EL (cell line): ENCODE data around the gene ASS1.
A peak's percentile ranks its signal among the peaks of the same experiment; 100 is the strongest.

Source experiments
- DNase-seq: peaks from one replicate; pipeline ENCODE4 v3.0.0-alpha.2; 2016

The ASS1 gene

DNA sequence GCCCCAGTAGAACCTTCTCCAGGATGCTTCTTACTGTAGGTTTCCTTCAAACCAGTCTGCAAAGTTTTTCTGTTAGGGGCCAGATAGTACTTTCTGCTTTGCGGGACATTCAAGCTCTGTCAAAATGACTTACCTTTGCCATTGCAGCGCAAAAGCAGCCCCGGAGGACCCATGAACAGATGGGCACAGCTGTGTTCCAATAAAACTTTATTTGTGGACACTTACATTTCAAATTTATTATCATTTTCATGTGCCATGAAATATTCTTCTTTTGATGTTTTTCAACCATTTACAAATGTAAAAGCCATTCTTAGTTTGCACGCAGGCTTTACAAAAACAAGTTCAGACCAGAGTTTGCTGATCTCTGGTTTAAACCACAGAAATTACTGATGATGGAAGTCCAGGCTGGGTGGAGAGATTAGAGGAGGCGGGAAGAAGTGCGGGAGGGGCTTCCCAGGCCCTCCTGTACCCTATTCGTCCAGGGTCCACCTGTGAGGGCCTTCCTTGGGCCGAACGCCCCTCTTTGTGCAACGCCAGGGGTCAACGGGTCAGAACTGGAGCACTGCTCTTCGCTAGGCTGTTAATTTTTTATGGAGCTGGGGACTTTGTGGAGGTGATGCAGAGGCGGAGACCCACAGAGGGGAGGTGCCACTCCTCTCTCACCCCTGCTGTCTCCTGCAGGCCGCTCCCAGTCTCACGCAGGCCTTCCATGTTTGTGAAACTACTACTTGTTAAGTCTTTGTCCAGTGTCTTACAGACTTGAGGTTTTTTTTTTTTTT lies 7.6 kb upstream of the ASS1 start:
- DNase-seq = no peak

DNA sequence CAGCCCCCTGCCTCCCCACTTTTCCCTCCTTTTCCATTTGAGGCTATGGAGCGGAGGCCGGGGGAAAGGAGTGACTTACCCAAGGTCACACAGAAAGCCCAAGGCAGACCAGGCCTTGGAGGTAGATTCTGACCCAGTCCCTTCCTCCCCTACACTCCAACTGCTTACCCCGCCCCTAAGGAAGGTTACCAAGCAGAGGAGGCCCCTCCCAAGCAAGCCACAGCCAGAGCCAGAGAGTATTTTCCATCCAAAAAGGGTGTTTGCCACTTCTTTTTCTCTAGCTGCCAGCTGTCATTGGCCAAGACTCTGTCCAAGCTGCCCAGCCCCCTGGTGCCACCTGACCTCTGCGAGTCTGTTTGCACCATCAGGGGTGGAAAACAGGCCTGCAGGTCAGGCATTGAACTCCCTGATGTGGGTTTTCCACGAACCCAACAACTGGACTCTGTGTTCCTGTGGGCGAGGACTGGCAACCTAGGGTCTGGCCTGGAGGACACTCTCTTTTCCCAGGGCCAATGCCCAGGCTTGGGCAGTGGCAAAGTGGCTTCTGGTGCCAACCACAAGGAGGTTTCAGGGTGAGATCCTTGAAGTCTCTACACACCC lies 6.3 kb upstream of the ASS1 start:
- no peak for DNase-seq

DNA sequence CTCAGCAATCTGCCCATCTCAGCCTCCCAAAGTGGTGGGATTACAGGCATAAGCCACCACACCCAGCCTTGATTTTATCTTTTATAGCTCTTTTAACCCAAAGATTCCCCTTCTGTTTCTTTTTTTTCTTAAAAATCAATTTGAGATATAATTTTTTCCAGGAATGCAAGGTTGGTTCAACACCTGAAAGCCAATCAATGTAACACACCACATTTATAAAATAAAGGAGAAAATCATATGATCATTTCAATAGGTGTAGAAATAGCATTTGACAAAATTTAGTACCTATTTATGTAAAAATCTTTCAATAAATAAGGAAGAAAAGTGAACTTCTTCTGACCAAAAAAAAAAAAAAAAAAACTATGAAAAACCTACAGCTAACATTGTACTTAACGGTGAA lies 3.7 kb upstream of the ASS1 start:
- no peak for DNase-seq

DNA sequence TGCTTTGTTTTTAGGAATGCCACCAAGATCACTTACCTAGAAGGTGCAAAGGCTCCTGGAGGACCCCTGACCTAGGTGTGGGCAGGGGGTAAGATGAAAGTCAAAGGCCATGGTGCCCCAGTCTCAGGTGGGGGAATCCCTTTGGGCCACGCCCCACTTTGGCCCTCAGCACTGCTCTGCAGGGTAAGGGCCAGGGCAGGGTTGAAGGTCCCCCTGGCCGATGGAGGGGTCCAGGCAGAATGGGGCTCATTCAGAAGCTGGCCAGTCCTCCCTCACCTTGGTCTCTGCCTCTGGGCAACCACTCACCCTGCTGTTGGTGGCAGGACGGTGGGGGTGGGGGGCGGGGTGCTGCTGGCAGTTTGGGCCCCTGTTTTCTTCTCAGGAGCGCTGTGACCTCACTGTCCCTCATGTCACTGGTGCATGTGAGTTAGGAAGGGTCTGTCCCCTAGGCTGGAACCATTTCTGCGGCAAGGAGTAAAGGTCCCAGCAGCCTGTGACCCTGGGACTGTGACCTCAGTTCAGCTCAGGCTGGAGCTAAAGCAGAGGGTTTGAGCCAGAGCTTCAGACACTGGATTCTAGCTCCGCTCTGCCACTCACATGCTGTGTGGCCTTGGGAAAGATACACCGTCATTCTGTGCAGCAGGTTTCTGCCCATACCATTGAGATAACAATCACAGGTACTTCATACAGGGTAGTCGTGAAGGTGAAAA lies 1.9 kb upstream of the ASS1 start:
- no peak for DNase-seq

DNA sequence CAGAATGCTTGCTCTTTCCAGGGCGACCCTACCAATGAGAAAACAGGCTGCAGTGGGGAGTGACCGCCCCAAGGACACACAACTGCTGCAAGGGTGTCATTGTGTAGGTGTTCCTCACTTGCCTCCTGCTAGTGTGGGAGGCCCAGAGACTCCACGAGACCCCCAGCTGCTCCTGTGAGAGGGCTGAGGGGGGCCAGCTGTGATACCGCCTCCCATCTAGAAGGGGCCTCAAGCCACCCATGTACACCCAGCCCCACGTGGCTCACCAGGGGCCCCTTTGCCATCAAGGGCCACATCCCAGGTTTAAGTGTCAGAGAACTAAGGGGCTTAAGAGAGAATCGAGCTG lies 1.3 kb upstream of the ASS1 start:
- DNase-seq = no peak

- no peak for DNase-seq
These were observed 795 bp upstream of the ASS1 start for GRCh38 chr9:130443840-130444492.

GRCh38 chr9:130445268-130445983 lies 665 bp downstream of the ASS1 start:
- peak; percentile 72 for DNase-seq

DNA sequence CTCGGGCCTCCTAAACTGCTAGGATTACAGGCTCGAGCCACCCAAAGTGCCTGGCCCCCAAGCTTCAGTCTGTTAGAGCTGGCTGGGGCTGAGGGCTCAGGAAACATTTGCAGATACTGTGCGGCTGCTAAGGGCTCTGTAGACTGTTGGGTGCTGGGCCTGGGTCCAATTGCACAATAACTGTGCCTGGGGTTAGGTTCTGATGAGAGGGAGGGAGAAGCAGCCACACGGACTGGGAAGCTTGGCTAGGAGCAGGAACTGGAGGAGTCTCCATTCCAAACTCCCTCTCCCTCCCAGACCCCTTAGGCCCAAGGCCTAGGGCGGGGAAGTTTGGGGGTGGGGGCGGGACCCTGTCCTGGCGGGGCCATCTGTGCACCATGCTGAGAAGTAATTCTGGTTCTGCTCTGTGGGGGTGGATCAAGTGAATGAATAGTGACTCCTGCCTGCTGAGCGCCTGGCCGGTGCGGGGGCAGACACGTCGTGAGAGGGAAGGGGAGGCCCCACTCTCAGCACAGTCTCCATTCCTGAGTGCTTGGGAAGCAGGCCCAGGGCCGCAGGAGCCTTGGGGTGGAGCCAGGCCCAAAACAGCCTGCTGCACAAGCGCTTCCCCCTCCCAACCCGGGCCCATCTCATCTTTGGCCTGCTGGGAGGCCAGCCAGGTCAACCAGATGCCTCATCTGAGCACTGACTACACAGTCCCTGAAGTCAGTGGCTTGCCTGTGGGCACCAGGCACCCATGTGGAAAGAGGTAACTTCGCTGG lies 1.5 kb downstream of the ASS1 start:
- DNase-seq = peak; percentile 93

DNA sequence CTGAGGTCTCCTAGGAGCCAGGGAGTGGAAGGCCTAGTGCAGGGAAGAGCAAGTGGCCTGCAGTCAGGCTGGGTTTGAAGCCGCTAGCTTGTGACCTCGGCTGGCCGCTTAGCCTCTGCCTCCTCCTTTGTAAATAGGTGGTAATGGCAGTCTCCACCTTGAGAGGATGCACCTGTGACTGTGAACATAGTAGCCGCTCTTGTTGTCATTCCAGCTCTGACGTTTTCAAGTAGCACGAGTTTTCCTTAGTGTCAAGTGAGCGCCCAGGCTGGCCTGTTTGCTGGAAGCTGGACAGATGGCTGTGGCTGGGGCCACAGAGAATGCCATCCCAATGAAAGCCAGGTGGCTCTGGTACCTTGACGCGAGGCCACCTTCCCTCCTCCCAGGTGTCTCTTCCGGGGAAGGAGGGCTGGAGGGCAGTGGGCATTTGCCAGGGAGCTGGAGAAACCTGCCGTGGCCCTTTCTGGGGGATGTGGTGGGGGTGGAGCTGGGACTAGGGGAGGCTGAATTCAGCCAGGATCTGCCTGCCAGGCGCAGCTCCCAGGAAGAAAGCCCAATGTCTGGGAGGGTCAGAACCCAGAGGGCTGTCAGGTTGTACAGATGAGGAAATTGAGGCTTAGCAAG lies 2.5 kb downstream of the ASS1 start:
- DNase-seq = no peak

DNA sequence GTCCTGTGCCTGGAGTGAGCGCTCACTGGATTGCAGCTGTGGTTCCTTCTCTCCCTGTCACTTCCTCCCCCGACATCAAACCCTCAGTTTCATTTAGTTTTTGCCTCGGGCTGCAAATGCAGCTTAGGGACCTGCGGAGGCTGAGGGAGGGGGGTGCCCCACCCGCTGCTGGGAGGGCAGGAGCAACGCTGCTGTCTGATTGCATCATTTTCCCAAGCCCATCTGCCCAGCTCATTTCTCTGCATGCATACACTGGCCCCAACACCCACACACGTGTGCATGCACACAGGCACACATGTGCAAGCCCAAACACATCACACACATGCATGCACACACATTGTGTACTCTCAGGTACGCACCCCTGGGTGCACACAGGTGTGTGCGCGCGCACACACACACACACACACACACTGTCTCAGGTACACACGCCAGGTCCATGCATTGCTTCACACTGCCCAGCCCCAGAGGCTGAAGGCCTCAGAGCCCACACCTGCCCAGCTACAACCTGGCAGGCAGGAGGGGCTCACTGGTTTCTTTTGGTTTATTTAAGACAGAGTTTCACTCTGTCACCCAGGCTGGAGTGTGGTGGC lies 3.4 kb downstream of the ASS1 start:
- peak; percentile 71 for DNase-seq

DNA sequence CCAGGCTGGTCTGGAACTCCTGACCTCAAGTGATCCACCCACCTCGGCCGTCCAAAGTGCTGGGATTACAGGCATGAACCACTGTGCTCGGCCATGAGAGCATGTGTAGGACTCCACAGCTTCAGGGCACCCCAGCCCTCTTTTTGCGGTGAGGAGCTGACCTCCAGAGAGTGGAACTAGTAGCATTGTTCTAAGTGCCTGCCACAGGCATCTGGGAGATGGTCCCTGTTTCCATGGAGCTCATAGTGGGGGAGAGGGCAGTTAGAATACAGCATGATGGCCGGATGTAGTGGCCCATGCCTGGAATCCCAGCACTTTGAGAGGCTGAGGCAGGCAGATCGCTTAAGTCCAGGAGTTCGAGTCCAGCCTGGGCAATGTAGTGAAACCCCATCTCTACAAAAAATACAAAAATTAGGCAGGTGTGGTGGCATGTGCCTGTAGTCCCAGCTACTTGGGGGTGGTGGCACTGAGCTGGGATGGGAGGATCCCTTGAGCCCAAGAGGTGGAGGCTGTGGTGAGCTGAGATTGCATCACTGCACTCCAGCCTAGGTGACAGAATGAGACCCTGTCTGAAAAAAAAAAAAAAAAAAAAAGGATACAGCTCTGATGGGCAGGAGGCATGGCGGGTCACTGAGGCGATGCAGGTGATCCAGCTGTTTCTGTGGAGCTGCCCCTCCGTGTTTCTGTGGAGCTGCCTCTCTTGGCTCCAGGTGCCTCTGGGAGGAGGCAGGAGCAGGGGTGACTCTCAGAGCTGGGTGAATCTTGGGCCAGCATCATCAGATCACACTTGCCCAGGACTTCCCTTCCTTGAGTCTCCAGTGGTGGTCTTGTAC lies 4.2 kb downstream of the ASS1 start:
- no peak for DNase-seq

GRCh38 chr9:130450344-130451003 lies 5.7 kb downstream of the ASS1 start:
- no peak for DNase-seq

DNA sequence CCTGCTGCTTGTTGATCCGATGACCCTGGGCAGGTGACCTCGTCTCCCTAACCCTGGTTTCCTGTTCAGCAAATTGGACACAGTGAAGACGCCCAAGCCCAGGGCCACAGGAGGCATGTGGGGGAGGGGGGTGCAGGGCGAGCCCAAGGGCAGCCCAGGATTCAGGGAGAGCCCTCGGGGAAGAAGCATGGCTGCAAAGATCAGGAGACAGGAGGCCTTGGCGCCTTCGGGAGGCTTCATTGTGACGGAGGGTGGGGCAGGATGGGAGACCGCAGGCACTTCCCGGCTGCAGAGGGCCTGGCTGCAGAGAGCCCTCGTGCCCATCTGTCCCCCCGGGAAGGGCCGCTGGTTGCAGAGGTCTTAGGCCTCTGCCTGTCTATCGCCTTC lies 6.2 kb downstream of the ASS1 start:
- no peak for DNase-seq

GRCh38 chr9:130451509-130452388 lies 7.0 kb downstream of the ASS1 start:
- DNase-seq = peak; percentile 96

DNA sequence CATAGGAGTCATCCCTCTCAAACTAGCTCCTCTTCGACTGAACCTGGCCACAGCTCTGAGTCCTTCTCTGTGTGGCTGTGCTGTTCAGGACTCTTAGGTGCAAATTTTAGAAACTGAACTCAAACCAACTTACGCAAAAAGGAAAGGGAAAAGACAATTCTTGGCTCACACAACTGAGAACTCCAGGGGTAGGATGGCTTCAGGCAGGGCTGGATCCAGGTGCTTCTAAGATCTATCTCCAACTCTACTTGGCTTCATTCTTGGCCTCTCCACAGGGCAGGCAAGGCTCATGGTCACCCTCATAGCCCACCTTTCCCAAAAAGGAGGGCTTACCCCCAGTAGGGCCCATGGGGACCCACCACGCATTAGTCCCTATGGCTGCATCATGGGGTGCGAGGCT lies 8.1 kb downstream of the ASS1 start:
- no peak for DNase-seq

DNA sequence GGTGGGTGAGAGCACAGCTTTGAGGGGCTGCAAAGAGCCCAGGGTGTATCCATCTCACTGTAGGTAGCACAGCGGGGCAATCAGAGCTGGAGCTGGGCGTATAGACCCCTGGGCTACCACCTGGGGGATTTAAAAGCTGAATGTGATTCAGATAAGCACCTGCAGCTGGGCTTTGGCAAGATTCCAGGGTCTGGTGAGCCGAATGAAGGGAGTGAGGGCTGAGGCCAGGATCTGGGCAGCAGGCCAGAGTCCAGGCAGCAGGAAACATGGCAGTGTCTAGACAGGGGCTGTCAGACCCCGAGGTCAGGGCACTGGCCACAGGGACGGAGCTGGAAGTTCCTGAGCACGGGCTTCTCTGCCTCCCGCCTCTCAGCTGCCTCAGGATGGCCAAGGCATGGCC lies 8.7 kb downstream of the ASS1 start:
- peak; percentile 21 for DNase-seq

GRCh38 chr9:130454096-130454811 lies 9.5 kb downstream of the ASS1 start:
- no peak for DNase-seq

- DNase-seq = no peak
These were observed 10.1 kb downstream of the ASS1 start for GRCh38 chr9:130454812-130455325.
